PC-3 (cell line): ENCODE data around the gene BACE2. TPM values are rescaled to one million over a fixed set of nuclear protein-coding genes. Genes with fewer than 3 reads are reported as not detected.

Source experiments
- ATAC-seq: fragments of 200-7000 bp; cut with Tn5 transposase; 2 replicates; pipeline ENCODE4 v1.9.1; 2020; ENCODE audit warnings: mild to moderate bottlenecking, moderate library complexity
- Bru-seq: library from RNA; stranded (reverse); fragments of 400-500 nt; gene quantifications from one replicate; lab custom pipeline; 2021; lab: Mats Ljungman, UMichigan
- BruChase-seq, 2 experiments: library from RNA; stranded (reverse); fragments of 400-500 nt; gene quantifications; one replicate each; lab custom pipeline; 2021; lab: Mats Ljungman, UMichigan
- BruUV-seq: library from RNA; stranded (reverse); fragments of 400-500 nt; replicated peaks from 2 replicates; lab custom pipeline; 2021; lab: Mats Ljungman, UMichigan
- CTCF ChIA-PET: fragments of 300-600 bp; sonication (Branson Sonifier 250); formaldehyde crosslinking; loops from one replicate; lab custom pipeline; 2022; ENCODE audit warnings: antibody characterized with exemption; lab: Charles Lee
- POLR2A ChIA-PET: fragments of 300-600 bp; sonication (Branson Sonifier 250); formaldehyde crosslinking; loops from one replicate; lab custom pipeline; 2022; ENCODE audit warnings: antibody characterized with exemption; ENCODE audit not compliant: unreplicated experiment; lab: Charles Lee
- DNase-seq: peaks from one replicate; pipeline ENCODE4 v3.0.0-alpha.2; 2015
- H2AFZ ChIP-seq: fragments of 300-600 bp; sonication (generic); 2 replicates; pipeline ENCODE4 v1.6.0; 2016; ENCODE audit warnings: antibody characterized with exemption, low read length
- H3F3A ChIP-seq: fragments of 300-600 bp; sonication (generic); one replicate; pipeline ENCODE4 v1.6.0; 2017; ENCODE audit warnings: antibody characterized with exemption, low read length, control low read depth, mild to moderate bottlenecking; ENCODE audit not compliant: unreplicated experiment
- H3K27ac ChIP-seq: fragments of 300-600 bp; sonication (generic); 2 replicates; pipeline ENCODE4 v1.5.1; 2016; ENCODE audit warnings: mild to moderate bottlenecking, low read length
- H3K27me3 ChIP-seq: fragments of 300-600 bp; sonication (generic); 2 replicates; pipeline ENCODE4 v1.6.1; 2016; ENCODE audit warnings: low read length, mixed read lengths
- H3K36me3 ChIP-seq: fragments of 300-600 bp; sonication (generic); 2 replicates; pipeline ENCODE4 v1.6.1; 2016; ENCODE audit warnings: low read depth, mixed run types, low read length, mixed read lengths
- H3K4me1 ChIP-seq: fragments of 300-600 bp; sonication (generic); 2 replicates; pipeline ENCODE4 v1.5.1; 2016; ENCODE audit warnings: low read length; ENCODE audit not compliant: insufficient read depth
- H3K4me2 ChIP-seq: fragments of 300-600 bp; sonication (generic); 2 replicates; pipeline ENCODE4 v1.6.0; 2016; ENCODE audit warnings: low read length
- H3K4me3 ChIP-seq: fragments of 300-600 bp; sonication (generic); 2 replicates; pipeline ENCODE4 v1.5.1; 2016; ENCODE audit warnings: mild to moderate bottlenecking, low read length, mixed read lengths
- H3K79me2 ChIP-seq: fragments of 300-600 bp; sonication (generic); 2 replicates; pipeline ENCODE4 v1.6.1; 2017; ENCODE audit warnings: low read length, mixed read lengths
- H3K9ac ChIP-seq: fragments of 300-600 bp; sonication (generic); 2 replicates; pipeline ENCODE4 v1.6.0; 2016; ENCODE audit warnings: mild to moderate bottlenecking, low read length
- H3K9me2 ChIP-seq: fragments of 300-600 bp; sonication (generic); replicated peaks from 2 replicates; pipeline ENCODE4 v1.6.1; 2016; ENCODE audit warnings: mixed run types, low read length, mixed read lengths
- H3K9me3 ChIP-seq: fragments of 300-600 bp; sonication (generic); 2 replicates; pipeline ENCODE4 v1.6.1; 2016; ENCODE audit warnings: low read length, mixed read lengths
- H4K20me1 ChIP-seq: fragments of 300-600 bp; sonication (generic); 2 replicates; pipeline ENCODE4 v1.6.1; 2016; ENCODE audit warnings: low read length, mixed read lengths
- EZH2 ChIP-seq: fragments of 300-600 bp; sonication (generic); IDR thresholded peaks from one replicate; pipeline ENCODE4 v1.6.1; 2017; ENCODE audit warnings: antibody characterized with exemption, mild to moderate bottlenecking, low read length; ENCODE audit not compliant: unreplicated experiment
- EZH2phosphoT487 ChIP-seq: fragments of 300-600 bp; sonication (generic); IDR thresholded peaks from 2 replicates; pipeline ENCODE4 v1.6.1; 2018; ENCODE audit warnings: mild to moderate bottlenecking, antibody characterized with exemption, low read length, borderline replicate concordance
- intact Hi-C: fragments of 100-400 bp; cut with micrococcal nuclease; formaldehyde crosslinking; loops from 2 replicates; pipeline ENCODE4 v1.9.0; 2023
- long read RNA-seq: library from polyadenylated mRNA; unstranded; transcript quantifications from one replicate; pipeline ENCODE4 v2.0.0, GENCODE V29; 2021; ENCODE audit not compliant: unreplicated experiment
- total RNA-seq: library from RNA; depleted of rRNA; stranded (reverse); fragments of >200 nt; gene quantifications from 2 replicates; pipeline ENCODE4 v1.2.3, GENCODE V29; 2014; rRNA removed
- TF ChIP-seq, protein P1 (sequence below): fragments of 300-600 bp; sonication (generic); conservative IDR thresholded peaks from 2 replicates; pipeline ENCODE4 v1.5.1; 2017; ENCODE audit warnings: antibody characterized with exemption, low read depth, mild to moderate bottlenecking, low read length

The BACE2 gene
- total RNA-seq (89.2 and 96.2 TPM in 2 replicates), Bru-seq, nascent RNA (percentile 88 among the genes with signal in this experiment), BruChase-seq, experiment 1, labeled RNA remaining after a 6-hour chase (percentile 89 among the genes with signal in this experiment), BruChase-seq, experiment 2, labeled RNA remaining after a 2-hour chase (percentile 95 among the genes with signal in this experiment)
- long read RNA-seq, transcript BACE2-202 (9 exons, 2,993 nt) = major isoform, 181 of 316 reads
- long read RNA-seq, transcript BACE2-201 (8 exons, 2,824 nt) = minor isoform, 8 of 316 reads
- long read RNA-seq, partial matches to known transcripts = 44 of 316 reads
- long read RNA-seq, other reads (novel, unspliced or antisense) = 81 of 316 reads

DNA sequence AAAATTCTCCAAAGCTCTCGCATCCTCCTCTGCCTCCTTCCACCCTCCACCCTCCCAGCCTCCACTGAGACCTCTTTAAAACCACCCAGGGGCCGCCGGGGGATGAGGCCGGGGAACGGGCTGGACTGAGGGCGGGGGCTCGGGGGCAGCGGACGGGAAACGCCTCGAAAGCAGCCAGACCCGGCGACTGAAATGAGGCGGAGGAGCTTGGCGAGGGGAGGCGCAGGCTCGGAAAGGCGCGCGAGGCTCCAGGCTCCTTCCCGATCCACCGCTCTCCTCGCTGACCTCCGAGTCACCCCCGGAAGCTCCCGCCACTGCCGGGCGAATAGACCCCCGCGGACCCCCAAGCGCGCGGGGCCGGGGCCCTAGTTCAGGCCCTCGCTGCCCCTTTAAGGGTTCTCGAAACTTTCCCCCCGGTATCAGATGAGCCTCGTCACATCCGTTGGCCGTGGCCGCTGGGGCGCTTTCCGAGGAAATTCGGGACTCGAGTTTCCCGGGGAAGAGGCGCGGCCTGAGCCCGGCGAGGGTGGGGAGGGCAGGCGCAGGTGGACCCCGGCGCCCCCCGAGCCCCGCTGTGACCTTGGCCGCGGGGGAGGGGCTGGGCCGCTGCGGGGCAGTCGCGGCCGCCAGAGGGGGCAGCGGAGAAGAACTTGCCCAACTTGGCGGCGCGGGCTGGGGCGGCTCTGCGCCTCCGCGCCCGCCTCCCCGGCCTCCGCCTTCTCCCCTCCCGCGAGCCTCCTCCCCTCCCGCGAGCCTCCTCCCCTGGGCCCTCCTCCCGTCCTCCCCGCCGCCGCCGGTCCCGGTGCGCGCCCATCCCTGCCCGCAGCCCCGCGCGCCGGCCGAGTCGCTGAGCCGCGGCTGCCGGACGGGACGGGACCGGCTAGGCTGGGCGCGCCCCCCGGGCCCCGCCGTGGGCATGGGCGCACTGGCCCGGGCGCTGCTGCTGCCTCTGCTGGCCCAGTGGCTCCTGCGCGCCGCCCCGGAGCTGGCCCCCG, at the start of gene BACE2:
Gene BACE2, plus strand, starts transcription at position 813 of the 995 bp plus-strand sequence. Its CDS starts 104 bp downstream, at position 917.
- H3K27me3 ChIP-seq = no peaks in the 10 kb centered on the region
- BruUV-seq = no TSS peak
- DNase-seq (peak; percentile 74), ATAC-seq (peak; percentile 57)
- no peaks in the 10 kb centered on the region for H3K36me3 ChIP-seq
- H4K20me1 ChIP-seq = no peaks in the 10 kb centered on the region
- no peak for TF ChIP-seq EZH2
- TF ChIP-seq, protein P1, sequence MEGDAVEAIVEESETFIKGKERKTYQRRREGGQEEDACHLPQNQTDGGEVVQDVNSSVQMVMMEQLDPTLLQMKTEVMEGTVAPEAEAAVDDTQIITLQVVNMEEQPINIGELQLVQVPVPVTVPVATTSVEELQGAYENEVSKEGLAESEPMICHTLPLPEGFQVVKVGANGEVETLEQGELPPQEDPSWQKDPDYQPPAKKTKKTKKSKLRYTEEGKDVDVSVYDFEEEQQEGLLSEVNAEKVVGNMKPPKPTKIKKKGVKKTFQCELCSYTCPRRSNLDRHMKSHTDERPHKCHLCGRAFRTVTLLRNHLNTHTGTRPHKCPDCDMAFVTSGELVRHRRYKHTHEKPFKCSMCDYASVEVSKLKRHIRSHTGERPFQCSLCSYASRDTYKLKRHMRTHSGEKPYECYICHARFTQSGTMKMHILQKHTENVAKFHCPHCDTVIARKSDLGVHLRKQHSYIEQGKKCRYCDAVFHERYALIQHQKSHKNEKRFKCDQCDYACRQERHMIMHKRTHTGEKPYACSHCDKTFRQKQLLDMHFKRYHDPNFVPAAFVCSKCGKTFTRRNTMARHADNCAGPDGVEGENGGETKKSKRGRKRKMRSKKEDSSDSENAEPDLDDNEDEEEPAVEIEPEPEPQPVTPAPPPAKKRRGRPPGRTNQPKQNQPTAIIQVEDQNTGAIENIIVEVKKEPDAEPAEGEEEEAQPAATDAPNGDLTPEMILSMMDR = peak; percentile 64
- CTCF ChIA-PET = interaction anchor here (0.6 to 1.3 kb wide), 2 partner anchors 116 to 374 kb away, joined by 3 to 4 read pairs; no protein-coding TSS in a partner anchor
- intact Hi-C loops = loop anchor here (5.0 kb wide), 1 partner anchor 255 kb away; no protein-coding TSS in a partner anchor
- peak within 1 kb of the TSS; percentile 87 for H3K9ac ChIP-seq
- H3K4me3 ChIP-seq = peak within 1 kb of the TSS; percentile 80
- POLR2A ChIA-PET = interaction anchor here (0.6 kb wide), 1 partner anchor 413 kb away, joined by 7 read pairs; no protein-coding TSS in a partner anchor
- H2AFZ ChIP-seq = peak within 1 kb of the TSS; percentile 91
- H3K79me2 ChIP-seq = peaks cover 38% of the 10 kb centered on the region
- H3K9me2 ChIP-seq = no peaks in the 10 kb centered on the region
- peaks cover 51% of the 10 kb centered on the region for H3K4me1 ChIP-seq
- H3F3A ChIP-seq = no peaks in the 10 kb centered on the region
- H3K4me2 ChIP-seq = peak within 1 kb of the TSS; percentile 92
- no peaks in the 10 kb centered on the region for H3K9me3 ChIP-seq
- peak within 1 kb of the TSS; percentile 55 for H3K27ac ChIP-seq

DNA sequence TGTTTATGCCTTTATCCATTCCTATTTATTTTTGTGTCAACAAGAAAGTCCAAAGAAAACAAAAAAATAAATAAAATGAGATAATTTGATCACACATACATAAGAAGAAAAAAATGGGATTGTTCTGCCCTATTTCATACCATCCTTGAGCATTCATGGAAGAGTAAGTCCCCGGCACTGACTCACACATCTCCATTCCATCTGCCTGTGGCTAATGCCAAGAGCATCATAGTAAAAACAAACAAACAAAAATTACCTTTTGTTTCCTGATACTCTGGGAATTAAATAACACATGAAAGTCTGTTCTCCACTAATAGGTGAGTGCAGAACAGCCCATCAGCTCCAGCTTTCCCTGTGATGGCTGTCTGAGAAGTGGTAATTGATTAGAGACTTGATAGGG, 48.1 kb upstream of the BACE2 start:
- no peak overlapping the region for H3K9ac ChIP-seq
- CTCF ChIA-PET = no interaction called here
- peak; percentile 11 for DNase-seq

More for the DNA sequence above, 48.1 kb upstream of the BACE2 start:
- BruUV-seq = no TSS peak
- TF ChIP-seq EZH2 (no peak), EZH2phosphoT487 (no peak)
- TF ChIP-seq, protein P1 = no peak
- Histone ChIP-seq H2AFZ (no peak overlapping the region), H3K4me2 (no peak overlapping the region), H3K4me1 (no peaks in the 10 kb centered on the region), H3K9me2 (no peaks in the 10 kb centered on the region), H3K9me3 (no peaks in the 10 kb centered on the region), H3K79me2 (no peaks in the 10 kb centered on the region), H3K27me3 (peaks cover 24% of the 10 kb centered on the region; the same call in 1 of the 2 replicates), H3K27ac (no peak overlapping the region), H4K20me1 (no peaks in the 10 kb centered on the region), H3K4me3 (no peak overlapping the region), H3F3A (no peaks in the 10 kb centered on the region), H3K36me3 (no peaks in the 10 kb centered on the region)
- POLR2A ChIA-PET = no interaction called here
- no peak for ATAC-seq
- intact Hi-C loops = loop anchor here (2.0 to 10.0 kb wide), 4 partner anchors 95 to 341 kb away; no protein-coding TSS in a partner anchor
